Endothelial cell of umbilical vein (primary cell): Measurements from ENCODE around the gene ANKRD12. TPM values are rescaled to one million over a fixed set of nuclear protein-coding genes. Genes with fewer than 3 reads are reported as not detected.

ENCODE experiments used
- BruUV-seq: library from RNA; stranded (reverse); fragments of 400-500 nt; replicated peaks from 2 replicates; lab custom pipeline; 2021; lab: Mats Ljungman, UMichigan
- CTCF ChIA-PET: fragments of 300-600, 350-600 bp; sonication (Branson Sonifier 250); formaldehyde crosslinking; loops from one replicate; lab custom pipeline; 2021; ENCODE audit warnings: antibody characterized with exemption, inconsistent platforms; lab: Charles Lee
- POLR2A ChIA-PET: fragments of 300-600, 350-600 bp; sonication (Branson Sonifier 250); formaldehyde crosslinking; loops from one replicate; lab custom pipeline; 2021; ENCODE audit warnings: antibody characterized with exemption, inconsistent platforms; lab: Charles Lee
- DNase-seq: peaks from one replicate; pipeline ENCODE4 v3.0.0-alpha.2; 2011; ENCODE audit warnings: low read depth, low spot score
- FAIRE-seq: peaks from 2 replicates; lab custom pipeline; 2011; peaks lifted over from hg19 to GRCh38; lab: Jason Lieb, UNC
- H2AFZ ChIP-seq: 2 replicates; pipeline ENCODE4 v1.6.0; 2012; ENCODE audit warnings: low read depth, low read length, control low read depth, inconsistent platforms
- H3K27ac ChIP-seq: 2 replicates; pipeline ENCODE4 v1.5.1; 2011; ENCODE audit warnings: low read depth, mild to moderate bottlenecking, control low read depth, low read length, moderate library complexity; ENCODE audit not compliant: insufficient read depth
- H3K27me3 ChIP-seq, 2 experiments: 2 replicates each; pipeline versions ENCODE4 v1.6.0 to v1.6.1; 2011; ENCODE audit warnings: low read length in 2 of 2, mixed read lengths in 1 of 2; ENCODE audit not compliant: control insufficient read depth in 2 of 2, insufficient read depth in 2 of 2
- H3K36me3 ChIP-seq, 2 experiments: 2 replicates in 1 of 2; 3 replicates in 1 of 2; pipeline ENCODE4 v1.5.1; 2011; ENCODE audit warnings: low read length in 2 of 2, mild to moderate bottlenecking in 1 of 2, moderate library complexity in 1 of 2; ENCODE audit not compliant: control insufficient read depth in 2 of 2, insufficient read depth in 2 of 2; ENCODE audit errors: extremely low read depth in 1 of 2
- H3K4me1 ChIP-seq: 3 replicates; pipeline ENCODE4 v1.5.1; 2011; ENCODE audit warnings: mild to moderate bottlenecking, low read length; ENCODE audit not compliant: control insufficient read depth, insufficient read depth; ENCODE audit errors: extremely low read depth
- H3K4me2 ChIP-seq: 2 replicates; pipeline ENCODE4 v1.6.1; 2011; ENCODE audit warnings: low read length, control low read depth, mixed read lengths; ENCODE audit not compliant: insufficient read depth
- H3K4me3 ChIP-seq, 3 experiments: fragments of 200-600 bp in 1 of 3; sonication (generic), shearing (Covaris generic) in 1 of 3; replicated peaks in 1 of 3; 2 replicates each; pipeline ENCODE4 v1.5.1; 2011 to 2016; ENCODE audit warnings: control low read depth in 3 of 3, low read length in 3 of 3, mild to moderate bottlenecking in 2 of 3, inconsistent platforms in 1 of 3, low read depth in 1 of 3, moderate library complexity in 1 of 3; ENCODE audit not compliant: insufficient read depth in 1 of 3
- H3K79me2 ChIP-seq: 2 replicates; pipeline ENCODE4 v1.6.0; 2012; ENCODE audit warnings: low read length, inconsistent platforms; ENCODE audit not compliant: control insufficient read depth, insufficient read depth
- H3K9ac ChIP-seq: replicated peaks from 2 replicates; pipeline ENCODE3; 2011; ENCODE audit warnings: low read length, control low read depth; ENCODE audit not compliant: insufficient read depth; ENCODE audit errors: extremely low read depth
- H3K9me1 ChIP-seq: replicated peaks from 3 replicates; pipeline ENCODE4 v1.6.0; 2011; ENCODE audit warnings: mild to moderate bottlenecking, low read length; ENCODE audit not compliant: control insufficient read depth, insufficient read depth; ENCODE audit errors: extremely low read depth
- H3K9me3 ChIP-seq: replicated peaks from 2 replicates; pipeline ENCODE4 v1.5.1; 2012; ENCODE audit warnings: low read length, inconsistent platforms; ENCODE audit not compliant: control insufficient read depth, insufficient read depth
- H4K20me1 ChIP-seq: replicated peaks from 2 replicates; pipeline ENCODE3; 2011; ENCODE audit warnings: mild to moderate bottlenecking, low read length; ENCODE audit not compliant: control insufficient read depth, insufficient read depth; ENCODE audit errors: extremely low read depth
- CTCF ChIP-seq, 2 donors: IDR thresholded peaks; 1 replicate in 1 of 2; 2 replicates in 1 of 2; pipeline ENCODE4 v1.5.1; 2011; ENCODE audit warnings: low read length in 2 of 2, mild to moderate bottlenecking in 2 of 2, moderate library complexity in 2 of 2, control low read depth in 1 of 2, inconsistent platforms in 1 of 2, low read depth in 1 of 2; ENCODE audit not compliant: insufficient read depth in 1 of 2; ENCODE audit errors: extremely low read depth in 1 of 2
- EZH2 ChIP-seq: IDR thresholded peaks from 2 replicates; pipeline ENCODE4 v1.6.1; 2012; ENCODE audit warnings: borderline replicate concordance, low read depth, mild to moderate bottlenecking, moderate library complexity, low read length, inconsistent platforms; ENCODE audit not compliant: severe bottlenecking
- FOS ChIP-seq: IDR thresholded peaks from 2 replicates; pipeline ENCODE4 v1.6.1; 2011; ENCODE audit warnings: mild to moderate bottlenecking, low read length, moderate library complexity, borderline replicate concordance; ENCODE audit not compliant: insufficient read depth
- GATA2 ChIP-seq: IDR thresholded peaks from 2 replicates; pipeline ENCODE4 v1.7.0; 2011; ENCODE audit warnings: low read depth, mild to moderate bottlenecking, moderate library complexity, mixed read lengths, low read length; ENCODE audit not compliant: insufficient read length, insufficient read depth
- JUN ChIP-seq: IDR thresholded peaks from 2 replicates; pipeline ENCODE4 v1.6.1; 2011; ENCODE audit warnings: borderline replicate concordance, low read depth; ENCODE audit not compliant: insufficient read length, insufficient read depth
- MAX ChIP-seq: IDR thresholded peaks from 2 replicates; pipeline ENCODE4 v1.6.1; 2011; ENCODE audit not compliant: insufficient read depth, insufficient read length
- MYC ChIP-seq: IDR thresholded peaks from one replicate; pipeline ENCODE4 v1.6.1; 2011; ENCODE audit warnings: mild to moderate bottlenecking, low read depth, low read length
- POLR2A ChIP-seq: IDR thresholded peaks from 2 replicates; pipeline ENCODE4 v1.6.1; 2012; ENCODE audit warnings: low read depth, mild to moderate bottlenecking, control low read depth, low read length
- POLR2AphosphoS5 ChIP-seq: IDR thresholded peaks from 2 replicates; pipeline ENCODE4 v1.6.1; 2012; ENCODE audit warnings: low read depth, mild to moderate bottlenecking, control low read depth, low read length, moderate library complexity; ENCODE audit not compliant: insufficient read depth
- dilution Hi-C: fragments of 300-500 bp; cut with MboI; formaldehyde crosslinking; loops from one replicate; pipeline ENCODE4 v1.15.0; 2019; ENCODE audit warnings: low sequenced_read_pairs; ENCODE audit not compliant: extremely low pct_ligation_motif_present
- intact Hi-C: fragments of 100-400 bp; cut with micrococcal nuclease; formaldehyde crosslinking; loops from one replicate; pipeline ENCODE4 v1.10.0; 2022
- polyA plus RNA-seq, 4 experiments: library from polyadenylated mRNA; depleted of rRNA in 3 of 4; stranded (reverse) in 3 of 4; unstranded in 1 of 4; fragments of >200 nt; gene quantifications; 2 replicates each; pipeline versions ENCODE4 v1.2.1 to v1.2.3, GENCODE V29; 2011 to 2012; ENCODE audit warnings: missing spikeins in 1 of 4
- total RNA-seq: library from RNA; stranded (reverse); gene quantifications from 2 replicates; pipeline ENCODE4 v1.2.3, GENCODE V29; 2021

The ANKRD12 gene
- total and polyA plus RNA-seq, 2 donors (not counting 3 experiments of a cell fraction or from before 2014, with no cell fraction given): 1.5 to 25.4 TPM

GRCh38 chr18:9234528-9234927, 97.9 kb downstream of the ANKRD12 start:
- no peak overlapping the region for H2AFZ ChIP-seq
- H3K27me3 ChIP-seq: no peaks in the 10 kb centered on the region
- no peak overlapping the region for H3K4me3 ChIP-seq
- no peak for FAIRE-seq
- intact Hi-C loops (no loop called here), dilution Hi-C loops (no loop called here)
- no peaks in the 10 kb centered on the region for H4K20me1 ChIP-seq
- H3K4me2 ChIP-seq: no peak overlapping the region
- ChIA-PET CTCF (no interaction called here), POLR2A (no interaction called here)
- H3K79me2 ChIP-seq: peaks cover 3% of the 10 kb centered on the region
- H3K9ac ChIP-seq: no peak overlapping the region
- H3K9me3 ChIP-seq: no peaks in the 10 kb centered on the region
- H3K9me1 ChIP-seq: no peaks in the 10 kb centered on the region
- no peak overlapping the region for H3K27ac ChIP-seq
- no peaks in the 10 kb centered on the region for H3K36me3 ChIP-seq
- BruUV-seq: no TSS peak
- no peaks in the 10 kb centered on the region for H3K4me1 ChIP-seq
- DNase-seq: no peak
- TF ChIP-seq EZH2 (no peak), FOS (no peak), JUN (no peak)

GRCh38 chr18:9237981-9238380, 101.4 kb downstream of the ANKRD12 start:
- no TSS peak for BruUV-seq
- Histone ChIP-seq H3K27me3 (no peaks in the 10 kb centered on the region), H4K20me1 (no peaks in the 10 kb centered on the region), H3K4me1 (no peaks in the 10 kb centered on the region), H3K9me3 (no peaks in the 10 kb centered on the region), H3K4me2 (no peak overlapping the region), H3K36me3 (no peaks in the 10 kb centered on the region), H3K27ac (no peak overlapping the region), H3K9me1 (no peaks in the 10 kb centered on the region), H3K79me2 (no peaks in the 10 kb centered on the region), H3K4me3 (no peak overlapping the region), H3K9ac (no peak overlapping the region), H2AFZ (no peak overlapping the region)
- DNase-seq (no peak), FAIRE-seq (no peak)
- intact Hi-C loops (no loop called here), dilution Hi-C loops (no loop called here)
- ChIA-PET POLR2A (no interaction called here), CTCF (interaction anchor here (1.1 kb wide), 1 partner anchor 128 kb away, joined by 3 read pairs; no protein-coding TSS in a partner anchor)
- TF ChIP-seq POLR2A (no peak), MYC (no peak), GATA2 (no peak), FOS (no peak), POLR2AphosphoS5 (no peak), EZH2 (no peak), CTCF (IDR thresholded peaks at IDR 0.05; ENCODE audit: extremely low read depth in 1 of 2, insufficient read depth in 1 of 2, low read depth in 1 of 2, low read length in 2 of 2) (no peak), JUN (no peak), MAX (no peak)
